ENCODE measurements around the gene AHRR. TPM values are rescaled to one million over a fixed set of nuclear protein-coding genes. Genes with fewer than 3 reads are reported as not detected.

AHRR gene
- total RNA-seq, 1 experiment from 2014 or later = 2.2 TPM

- Histone ChIP-seq H2BK120ac (ENCODE audit: low read depth, low read length, poor library complexity, severe bottlenecking) (no peak overlapping the region), H2AK5ac (ENCODE audit: insufficient read length, low read length) (no peak overlapping the region), H3K4me1 (ENCODE audit: insufficient read depth, low read length) (no peaks in the 10 kb centered on the region), H3K9ac (ENCODE audit: extremely low read depth, insufficient read length, low read length) (no peak overlapping the region), H3T11ph (ENCODE audit: low read length) (no peak overlapping the region), H3K79me1 (ENCODE audit: insufficient read depth, low read depth, low read length, poor library complexity, severe bottlenecking) (no peaks in the 10 kb centered on the region), H2BK15ac (ENCODE audit: low read depth, low read length) (no peak overlapping the region), H3K18ac (ENCODE audit: insufficient read length, low read depth, low read length) (no peak overlapping the region), H2BK5ac (ENCODE audit: insufficient read length, low read length) (no peak overlapping the region), H4K20me1 (ENCODE audit: control insufficient read depth, insufficient read depth, insufficient read length) (no peaks in the 10 kb centered on the region), H3K23ac (ENCODE audit: insufficient read length, low read depth, low read length) (no peak overlapping the region), H2BK12ac (ENCODE audit: insufficient read length, low read depth, low read length) (no peak overlapping the region), H3K27ac (ENCODE audit: insufficient read length, low read depth, low read length) (no peak overlapping the region), H4K8ac (replicated peaks; ENCODE audit: insufficient read length, low read depth, low read length) (no peak overlapping the region), H2BK20ac (ENCODE audit: low read depth, low read length, poor library complexity, severe bottlenecking) (no peak overlapping the region), H3K79me2 (ENCODE audit: insufficient read depth, low read length) (no peaks in the 10 kb centered on the region), H4K91ac (ENCODE audit: insufficient read length, low read depth, low read length) (no peak overlapping the region), H3K9me3 (ENCODE audit: control insufficient read depth, low read depth, low read length) (no peaks in the 10 kb centered on the region), H4K5ac (ENCODE audit: insufficient read length, low read depth, low read length) (no peak overlapping the region), H3K14ac (ENCODE audit: insufficient read depth, low read length) (no peak overlapping the region; the same call in 1 of the 2 replicates), H3K4me2 (ENCODE audit: insufficient read depth, insufficient read length, low read length) (no peak overlapping the region), H3K23me2 (ENCODE audit: insufficient read length, low read depth, low read length, poor library complexity, severe bottlenecking) (no peaks in the 10 kb centered on the region), H3K27me3 (ENCODE audit: insufficient read depth, low read length) (no peaks in the 10 kb centered on the region), H2AFZ (ENCODE audit: low read length) (no peak overlapping the region), H3K4ac (ENCODE audit: low read depth, low read length) (no peak overlapping the region), H3K56ac (ENCODE audit: insufficient read length, low read depth, low read length) (no peak overlapping the region)
- Mint-ChIP-seq H3K27ac (no peak overlapping the region; a peak in 1 of 7 replicates), H3K4me3 (no peak overlapping the region), H3K9me3 (no peaks in the 10 kb centered on the region), H3K4me1 (peaks cover 0 to 2% of the 10 kb centered on the region in 2 experiments; a peak in 2 of 4 replicates), H3K27me3 (ENCODE audit: low read depth) (peaks cover 17% of the 10 kb centered on the region), H3K36me3 (ENCODE audit: insufficient read depth in 1 of 3, low read depth in 3 of 3) (no peaks in the 10 kb centered on the region; a peak in 1 of 7 replicates)
- DNase-seq = no peak
- no peak for TF ChIP-seq CTCF (conservative IDR thresholded peaks at IDR 0.05)
- WGBS (ENCODE audit: extremely low coverage, insufficient read length, low lambda C conversion rate) = no CpG with 5 or more reads among the region's 26 CpGs
Measured at GRCh38 chr5:434443-435146, 113.1 kb downstream of the AHRR start.
